ENCODE results near the gene CACNA1S.

DNA sequence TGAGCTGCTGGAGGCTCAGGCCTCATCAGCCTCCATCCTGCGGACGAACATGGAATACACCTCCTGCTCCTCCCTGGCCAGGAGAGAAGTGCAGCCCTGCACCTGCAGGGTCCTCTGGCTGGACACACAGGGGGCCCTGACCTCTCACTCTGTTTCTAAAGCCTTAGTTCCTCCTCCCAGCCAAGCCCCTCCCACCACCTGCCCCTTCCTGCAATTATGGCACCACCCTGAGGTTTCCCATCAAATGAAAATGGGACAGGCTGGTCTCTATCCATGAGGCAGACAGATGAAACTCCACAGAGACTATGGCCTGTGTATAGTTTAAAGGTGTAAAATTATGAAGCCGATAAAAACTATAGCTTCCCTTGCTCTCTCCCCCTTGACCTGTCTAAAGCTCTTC is 42.6 kb downstream of the CACNA1S start:
- TF ChIP-seq, protein P1, sequence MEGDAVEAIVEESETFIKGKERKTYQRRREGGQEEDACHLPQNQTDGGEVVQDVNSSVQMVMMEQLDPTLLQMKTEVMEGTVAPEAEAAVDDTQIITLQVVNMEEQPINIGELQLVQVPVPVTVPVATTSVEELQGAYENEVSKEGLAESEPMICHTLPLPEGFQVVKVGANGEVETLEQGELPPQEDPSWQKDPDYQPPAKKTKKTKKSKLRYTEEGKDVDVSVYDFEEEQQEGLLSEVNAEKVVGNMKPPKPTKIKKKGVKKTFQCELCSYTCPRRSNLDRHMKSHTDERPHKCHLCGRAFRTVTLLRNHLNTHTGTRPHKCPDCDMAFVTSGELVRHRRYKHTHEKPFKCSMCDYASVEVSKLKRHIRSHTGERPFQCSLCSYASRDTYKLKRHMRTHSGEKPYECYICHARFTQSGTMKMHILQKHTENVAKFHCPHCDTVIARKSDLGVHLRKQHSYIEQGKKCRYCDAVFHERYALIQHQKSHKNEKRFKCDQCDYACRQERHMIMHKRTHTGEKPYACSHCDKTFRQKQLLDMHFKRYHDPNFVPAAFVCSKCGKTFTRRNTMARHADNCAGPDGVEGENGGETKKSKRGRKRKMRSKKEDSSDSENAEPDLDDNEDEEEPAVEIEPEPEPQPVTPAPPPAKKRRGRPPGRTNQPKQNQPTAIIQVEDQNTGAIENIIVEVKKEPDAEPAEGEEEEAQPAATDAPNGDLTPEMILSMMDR (IDR thresholded peaks at IDR 0.05), result no peak
- TF ChIP-seq POLR2A (IDR thresholded peaks at IDR 0.05) (no peak), POLR2AphosphoS5 (IDR thresholded peaks at IDR 0.05) (no peak), EP300 (IDR thresholded peaks at IDR 0.05) (no peak)

Data from sigmoid colon (tissue), 4 donors.